DND-41 (cell line): ENCODE measurements around the gene ITFG1.

ENCODE experiments used
- CTCF ChIP-seq: IDR thresholded peaks from 2 replicates; pipeline ENCODE4 v1.5.1; 2012; ENCODE audit warnings: borderline replicate concordance, low read length, moderate library complexity, mild to moderate bottlenecking; ENCODE audit not compliant: poor library complexity, severe bottlenecking; ENCODE audit errors: extremely low read depth
- EZH2 ChIP-seq: IDR thresholded peaks from 3 replicates; pipeline ENCODE4 v1.6.1; 2012; ENCODE audit warnings: borderline replicate concordance, low read depth, mild to moderate bottlenecking, moderate library complexity, low read length, inconsistent platforms; ENCODE audit not compliant: severe bottlenecking

- TF ChIP-seq CTCF = no peak
- TF ChIP-seq EZH2 = no peak
Measured at GRCh38 chr16:47160422-47160821, 300.4 kb downstream of the ITFG1 start.
